Spleen (tissue), 7 donors: ENCODE data around the gene IFT43.

Source experiments
- POLR2A ChIP-seq, 3 donors: fragments of 450-650 bp; IDR thresholded peaks; one replicate each; pipeline ENCODE4 v1.5.1; 2017; ENCODE audit warnings: antibody characterized with exemption in 3 of 3, mild to moderate bottlenecking in 1 of 3
- POLR2AphosphoS5 ChIP-seq, 3 donors: sonication (generic); formaldehyde crosslinking; IDR thresholded peaks; one replicate each; pipeline ENCODE4 v1.5.1; 2017; ENCODE audit warnings: antibody characterized with exemption in 3 of 3
- TF ChIP-seq, protein P1 (sequence below), 11 experiments: fragments of 200-600 bp in 7 of 11; fragments of 450-650 bp in 4 of 11; sonication (generic) in 4 of 11; IDR thresholded peaks in 8 of 11; conservative IDR thresholded peaks in 3 of 11; 1 replicate in 7 of 11; 2 replicates in 4 of 11; pipeline versions ENCODE4 v1.4.0 to v1.8.0; 2016 to 2021; ENCODE audit warnings: antibody characterized with exemption in 11 of 11, inconsistent platforms in 4 of 11, mild to moderate bottlenecking in 1 of 11
- donor health status: DM: no; HTN: no; CAD: no; lungs with moderate emphysema.
- donor health status: DM: no; HTN: no; CAD: no.
- donor health status: DM: no; HTN: no; CAD: no.

DNA sequence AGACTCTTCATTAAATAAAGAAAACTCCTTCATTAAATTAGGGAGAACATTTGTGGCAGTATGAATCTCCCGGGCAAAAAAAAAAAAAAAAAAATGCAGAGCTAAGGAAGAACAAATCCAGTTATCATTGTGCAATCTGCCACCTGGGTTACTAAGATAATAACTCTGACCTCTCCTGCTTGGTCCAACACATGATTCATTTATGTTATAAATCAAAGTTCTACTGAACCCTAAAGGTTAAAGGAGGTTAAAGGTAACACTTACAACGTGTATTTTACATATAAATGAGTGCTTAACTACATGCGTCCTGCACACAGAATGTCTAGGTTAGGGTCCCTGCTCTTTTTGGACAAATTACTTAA lies 8.0 kb upstream of the IFT43 start:
- TF ChIP-seq, protein P1, sequence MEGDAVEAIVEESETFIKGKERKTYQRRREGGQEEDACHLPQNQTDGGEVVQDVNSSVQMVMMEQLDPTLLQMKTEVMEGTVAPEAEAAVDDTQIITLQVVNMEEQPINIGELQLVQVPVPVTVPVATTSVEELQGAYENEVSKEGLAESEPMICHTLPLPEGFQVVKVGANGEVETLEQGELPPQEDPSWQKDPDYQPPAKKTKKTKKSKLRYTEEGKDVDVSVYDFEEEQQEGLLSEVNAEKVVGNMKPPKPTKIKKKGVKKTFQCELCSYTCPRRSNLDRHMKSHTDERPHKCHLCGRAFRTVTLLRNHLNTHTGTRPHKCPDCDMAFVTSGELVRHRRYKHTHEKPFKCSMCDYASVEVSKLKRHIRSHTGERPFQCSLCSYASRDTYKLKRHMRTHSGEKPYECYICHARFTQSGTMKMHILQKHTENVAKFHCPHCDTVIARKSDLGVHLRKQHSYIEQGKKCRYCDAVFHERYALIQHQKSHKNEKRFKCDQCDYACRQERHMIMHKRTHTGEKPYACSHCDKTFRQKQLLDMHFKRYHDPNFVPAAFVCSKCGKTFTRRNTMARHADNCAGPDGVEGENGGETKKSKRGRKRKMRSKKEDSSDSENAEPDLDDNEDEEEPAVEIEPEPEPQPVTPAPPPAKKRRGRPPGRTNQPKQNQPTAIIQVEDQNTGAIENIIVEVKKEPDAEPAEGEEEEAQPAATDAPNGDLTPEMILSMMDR (IDR thresholded peaks at IDR 0.05 in 8 of 11, conservative IDR thresholded peaks at IDR 0.05 in 3 of 11), result no peak
- TF ChIP-seq POLR2A (IDR thresholded peaks at IDR 0.05), result no peak
- no peak for TF ChIP-seq POLR2AphosphoS5 (IDR thresholded peaks at IDR 0.05)
